NCI-H1105 (cell line): ENCODE results near the gene NTN1.

Experiments
- DNase-seq: peaks from one replicate; lab custom pipeline; 2025; lab: John Stamatoyannopoulos, UW

Gene NTN1

DNA sequence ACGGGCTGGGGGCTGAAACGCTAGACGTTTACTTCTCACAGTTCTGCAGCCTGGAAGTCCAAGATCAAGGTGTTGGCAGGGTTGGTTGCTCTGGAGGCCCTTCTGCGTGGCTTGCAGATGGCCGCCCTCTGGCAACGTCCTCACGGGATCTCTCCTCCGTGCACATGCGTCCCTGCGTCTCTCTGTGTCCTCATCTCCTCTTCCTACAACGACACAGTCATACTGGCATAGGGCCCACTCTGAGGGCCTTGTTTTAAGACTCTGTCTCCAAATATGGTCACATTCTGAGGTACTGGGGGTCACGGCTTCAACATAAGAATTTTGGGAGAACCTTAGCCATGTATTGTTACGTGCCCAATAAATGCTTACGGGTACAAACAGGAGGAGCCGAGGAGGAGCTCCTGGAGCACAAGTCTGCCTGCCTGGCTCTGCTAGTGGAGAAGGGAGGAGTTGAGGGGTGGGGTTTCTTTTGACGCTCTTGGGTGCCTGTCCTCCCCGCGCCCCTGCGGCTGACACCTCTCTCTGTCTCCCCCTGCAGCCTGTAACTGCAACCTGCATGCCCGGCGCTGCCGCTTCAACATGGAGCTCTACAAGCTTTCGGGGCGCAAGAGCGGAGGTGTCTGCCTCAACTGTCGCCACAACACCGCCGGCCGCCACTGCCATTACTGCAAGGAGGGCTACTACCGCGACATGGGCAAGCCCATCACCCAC is 141.1 kb downstream of the NTN1 start:
- DNase-seq: no peak

DNA sequence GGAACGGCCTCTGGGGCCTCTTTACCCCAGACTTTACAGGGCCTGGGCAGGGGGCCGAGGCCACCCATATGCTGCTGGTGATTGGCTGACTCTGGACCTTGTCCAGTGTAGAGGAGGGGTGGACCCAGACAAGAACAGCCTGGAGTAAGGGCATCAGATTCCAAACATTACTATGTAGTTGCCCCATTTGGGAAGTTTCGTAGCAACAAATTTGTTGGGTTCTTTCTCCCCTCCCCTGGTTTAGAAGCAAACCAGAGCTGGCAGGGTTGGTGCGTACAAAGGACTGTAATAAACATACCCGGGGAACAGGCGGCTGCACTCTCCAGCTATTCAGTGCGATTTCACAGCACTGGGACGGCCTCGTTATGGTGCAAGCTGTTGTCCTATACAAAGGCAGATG is 145.5 kb downstream of the NTN1 start:
- DNase-seq: no peak

DNA sequence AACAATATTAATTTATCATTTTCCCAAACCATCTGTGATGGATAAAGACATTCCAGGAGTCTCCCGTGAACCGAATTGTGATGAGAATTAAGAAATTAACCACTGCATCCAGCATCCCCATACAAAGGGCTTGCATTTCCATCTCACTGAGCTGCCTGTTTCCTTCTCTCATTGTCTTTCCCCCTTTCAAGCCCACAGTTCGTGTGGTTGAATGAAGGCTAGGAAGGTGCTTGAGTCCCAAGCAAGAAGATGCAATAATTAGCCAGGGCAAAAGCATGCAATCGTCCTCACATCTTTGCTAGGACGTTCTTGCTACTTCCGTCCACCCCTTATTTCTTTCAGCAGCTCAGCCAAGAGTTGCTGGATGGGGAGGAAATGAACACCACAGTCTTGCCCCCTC is 146.1 kb downstream of the NTN1 start:
- no peak for DNase-seq

DNA sequence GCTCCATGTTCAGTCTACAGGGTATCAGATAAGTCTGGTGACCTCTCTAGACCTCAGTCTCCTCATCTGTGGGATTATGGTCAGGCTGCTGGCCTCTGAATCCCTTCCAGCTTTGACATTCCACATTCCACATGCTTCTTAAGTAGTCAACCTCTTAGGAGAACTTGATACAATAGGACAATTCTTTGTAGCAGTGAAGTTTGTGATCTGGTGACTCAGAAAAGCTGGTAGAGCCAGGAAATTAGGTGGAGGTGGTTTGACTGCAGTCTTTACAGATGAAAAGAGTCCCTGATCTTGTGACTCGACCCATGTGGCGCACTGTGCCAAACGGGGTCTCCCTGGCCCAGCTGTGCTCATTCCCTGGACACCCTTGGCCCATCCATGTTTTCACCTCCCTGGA is 147.8 kb downstream of the NTN1 start:
- no peak for DNase-seq

DNA sequence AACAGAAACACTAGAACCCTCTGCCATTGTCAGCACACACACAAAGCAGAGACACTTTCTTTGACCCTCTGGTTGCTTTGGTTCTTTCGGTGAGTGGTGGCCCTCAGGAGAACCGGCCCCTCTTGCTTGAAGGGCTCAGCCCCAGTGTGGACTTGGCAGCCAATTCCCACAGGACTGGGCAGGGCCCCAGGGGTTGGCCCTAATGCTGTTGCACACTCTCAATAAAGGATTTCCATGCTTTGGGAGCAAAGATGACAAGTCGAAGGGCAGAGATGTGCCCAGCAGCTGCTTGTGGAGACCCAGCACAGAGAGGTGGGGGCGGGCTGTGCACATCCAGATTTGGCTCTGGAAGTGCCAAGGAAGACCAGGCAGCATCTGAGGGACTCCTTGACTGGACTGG is 149.0 kb downstream of the NTN1 start:
- DNase-seq: no peak

DNA sequence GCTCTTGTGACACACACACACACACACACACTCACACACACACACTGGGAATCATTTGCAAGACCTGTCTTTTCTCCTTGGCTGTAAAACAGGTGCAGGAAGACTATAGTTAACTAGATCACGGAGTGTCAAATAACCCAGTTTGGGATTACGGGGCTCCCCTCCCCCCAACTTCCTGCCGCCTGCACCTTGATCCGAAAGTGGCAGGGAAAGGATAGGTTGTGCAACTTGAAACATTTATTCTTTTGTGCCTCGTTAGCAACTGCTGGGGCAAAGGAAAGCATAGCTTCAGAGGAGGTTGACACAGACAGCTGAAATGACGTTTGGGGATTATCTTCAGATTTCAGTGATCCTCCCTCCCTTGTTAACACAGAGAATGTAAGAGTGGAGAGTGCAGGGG is 149.5 kb downstream of the NTN1 start:
- DNase-seq: no peak

DNA sequence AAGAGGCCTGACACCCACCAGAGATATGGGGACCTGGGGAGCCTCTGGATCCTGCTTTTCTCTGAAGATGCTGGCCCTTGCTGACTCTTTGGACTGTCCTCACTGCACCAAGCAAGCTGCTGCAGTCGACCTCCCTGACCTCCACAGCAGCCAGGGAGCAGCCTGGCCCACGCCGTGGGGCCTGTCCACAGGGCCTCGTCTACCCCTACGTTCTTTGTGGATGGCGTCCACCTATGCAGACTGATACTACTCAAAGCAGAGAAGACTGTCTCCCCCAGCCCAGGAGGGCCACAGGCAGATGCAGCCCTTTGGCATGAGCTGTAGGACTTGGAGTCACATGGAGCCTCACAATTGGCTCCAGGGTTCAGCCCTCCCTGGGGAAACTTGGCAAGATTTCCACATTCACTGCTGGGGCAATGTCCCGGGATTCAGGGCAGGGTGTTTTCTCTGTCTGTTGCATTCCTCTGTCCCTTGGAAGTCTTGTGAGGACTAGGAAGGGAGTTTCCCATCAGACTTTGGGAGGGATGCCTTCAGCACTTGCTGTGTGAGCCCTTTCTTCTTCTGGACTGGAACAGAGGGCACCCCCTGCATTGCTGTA is 152.2 kb downstream of the NTN1 start:
- no peak for DNase-seq

DNA sequence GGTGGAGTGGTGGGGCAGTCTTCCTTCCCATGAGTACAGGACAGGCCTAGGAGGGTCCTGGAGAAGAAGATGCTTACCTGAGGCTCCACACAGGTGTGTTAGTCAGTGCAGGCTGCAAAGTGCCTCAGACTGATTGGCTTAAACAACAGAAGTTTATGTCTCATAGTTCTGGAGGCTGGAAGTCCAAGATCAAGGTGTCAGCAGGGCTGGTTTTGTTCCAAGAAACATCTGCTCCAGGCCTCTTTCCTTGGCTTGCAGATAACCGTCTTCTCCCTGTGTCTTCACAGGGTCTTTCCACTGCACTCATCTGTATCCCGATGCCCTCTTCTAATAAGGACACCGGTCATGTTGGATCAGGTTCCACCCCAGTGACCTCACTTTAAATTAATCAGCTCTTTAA is 153.0 kb downstream of the NTN1 start:
- no peak for DNase-seq

DNA sequence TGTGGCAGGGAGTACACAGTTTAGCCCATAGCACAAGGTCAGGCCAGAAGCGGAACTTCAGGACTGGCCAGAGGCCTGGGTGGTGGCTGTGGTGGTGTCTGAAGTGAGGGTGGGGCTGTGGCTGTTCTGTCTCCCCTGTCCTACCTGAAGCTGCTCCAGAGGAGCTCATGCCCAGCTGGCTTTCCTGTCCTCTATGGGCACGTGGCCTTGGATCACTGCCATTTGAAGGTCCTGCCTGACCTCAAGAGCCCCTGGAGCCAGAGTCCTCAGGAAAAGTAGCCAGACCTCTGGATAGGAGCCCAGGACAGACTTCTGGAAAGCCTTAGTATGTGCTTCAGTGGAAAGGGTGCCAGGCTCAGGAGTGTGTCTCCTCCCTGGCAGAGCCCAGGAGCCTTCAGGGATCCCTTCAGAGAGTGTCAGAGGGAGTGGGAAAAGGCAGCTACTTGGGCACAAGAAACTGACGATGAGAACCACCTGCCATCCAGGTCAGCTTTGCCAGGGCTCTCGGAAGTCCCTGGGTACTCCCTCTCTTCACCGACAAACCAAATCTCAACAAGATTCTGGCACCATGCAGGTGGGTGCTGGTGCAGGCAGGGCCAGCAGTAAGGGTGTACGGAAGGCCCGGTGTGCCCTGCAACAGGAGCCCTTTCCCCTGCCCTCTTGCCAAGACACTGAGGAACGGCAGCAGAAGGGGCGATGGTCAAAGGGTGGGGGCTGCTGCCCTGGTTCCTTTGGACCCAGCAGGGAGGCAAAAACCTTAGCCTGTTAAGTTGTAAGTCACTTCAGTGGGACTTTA is 153.7 kb downstream of the NTN1 start:
- DNase-seq: no peak

DNA sequence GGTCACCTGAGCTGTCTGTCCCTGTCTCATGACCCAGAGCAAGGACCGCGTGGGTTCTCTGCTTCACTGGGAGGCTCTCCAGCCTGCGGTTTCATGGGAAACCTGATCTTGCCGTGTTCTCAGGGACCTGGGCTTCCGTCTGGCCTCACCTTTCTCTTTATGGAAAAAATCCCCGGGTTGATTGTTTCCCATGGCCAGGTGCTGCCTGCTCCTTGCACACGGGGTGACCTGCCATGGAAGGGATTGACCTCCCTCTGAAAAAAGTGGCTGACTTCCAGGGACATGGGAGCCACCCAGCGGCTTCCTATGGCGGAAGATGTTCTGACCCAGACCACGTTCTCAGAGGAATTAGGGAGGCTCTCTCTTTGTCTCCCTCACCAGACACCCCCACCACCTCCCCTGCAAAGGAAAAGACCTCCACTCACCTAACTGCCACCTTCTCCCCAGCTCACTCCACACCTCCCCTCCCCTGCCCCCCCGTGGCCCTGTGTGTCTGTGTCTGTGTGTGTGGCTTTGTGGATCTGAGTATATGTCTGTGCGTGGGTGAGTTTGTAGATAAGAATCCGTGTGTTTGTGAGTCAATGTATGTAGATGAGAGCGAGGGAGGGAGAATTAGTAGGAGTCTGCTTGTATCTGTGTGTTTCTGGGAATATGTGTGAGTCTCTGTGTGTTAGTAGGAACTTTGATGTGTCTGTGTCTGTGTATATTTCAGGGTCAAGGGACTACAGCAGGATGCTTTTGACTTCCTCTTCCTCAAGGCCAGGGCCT is 154.6 kb downstream of the NTN1 start:
- no peak for DNase-seq

DNA sequence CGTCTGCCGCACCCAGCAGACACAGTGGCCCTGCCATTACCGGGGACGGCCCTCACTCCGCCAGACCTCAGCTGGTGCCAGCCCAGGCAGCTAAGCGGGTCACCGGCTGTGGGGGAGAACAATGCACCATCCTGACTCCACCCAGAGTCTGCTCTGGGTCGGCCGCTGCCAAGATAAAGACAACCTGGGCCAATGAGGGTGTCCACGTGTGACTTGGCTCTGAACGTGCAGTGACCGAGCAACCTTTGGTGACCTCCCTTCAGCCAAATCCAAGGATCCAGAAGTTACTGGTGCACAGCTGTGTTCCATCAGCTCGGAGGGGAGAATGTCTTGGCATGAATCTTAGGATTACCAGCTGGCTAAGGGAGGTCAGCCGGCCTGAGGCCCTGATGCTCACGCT is 155.9 kb downstream of the NTN1 start:
- DNase-seq: no peak

DNA sequence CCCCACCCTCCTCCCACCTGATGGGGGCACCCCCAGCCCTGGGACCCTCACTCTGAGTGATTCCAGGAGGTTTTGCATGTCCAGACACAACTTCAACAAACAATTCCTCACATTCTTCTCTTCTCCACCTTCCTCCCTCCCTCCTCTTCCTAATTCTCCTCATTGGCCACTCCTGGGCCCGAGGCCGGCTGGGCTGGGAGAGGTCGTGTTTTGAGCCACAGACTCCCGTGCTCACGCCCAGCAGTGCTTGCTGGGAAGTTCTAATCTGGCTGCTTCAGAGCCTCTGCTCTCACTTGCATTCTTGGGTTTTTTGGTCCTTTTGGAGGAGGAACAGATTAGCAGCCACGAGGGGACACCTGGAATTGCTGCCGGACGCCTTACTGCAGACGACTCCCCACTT is 157.0 kb downstream of the NTN1 start:
- no peak for DNase-seq

DNA sequence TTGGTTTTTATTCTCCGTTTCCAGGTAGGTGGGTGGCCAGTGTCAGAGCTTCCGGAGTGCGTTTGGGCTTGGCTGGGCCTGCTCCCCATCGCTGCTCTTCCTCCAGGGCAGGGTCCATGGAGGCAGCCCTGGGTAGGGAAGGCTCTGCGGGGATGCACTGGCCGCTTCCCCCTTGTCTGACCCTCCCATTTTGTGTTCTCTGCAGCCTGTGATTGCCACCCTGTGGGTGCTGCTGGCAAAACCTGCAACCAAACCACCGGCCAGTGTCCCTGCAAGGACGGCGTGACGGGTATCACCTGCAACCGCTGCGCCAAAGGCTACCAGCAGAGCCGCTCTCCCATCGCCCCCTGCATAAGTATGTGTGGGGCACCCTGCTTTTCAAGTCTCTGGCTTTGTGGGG is 158.3 kb downstream of the NTN1 start:
- DNase-seq: no peak

DNA sequence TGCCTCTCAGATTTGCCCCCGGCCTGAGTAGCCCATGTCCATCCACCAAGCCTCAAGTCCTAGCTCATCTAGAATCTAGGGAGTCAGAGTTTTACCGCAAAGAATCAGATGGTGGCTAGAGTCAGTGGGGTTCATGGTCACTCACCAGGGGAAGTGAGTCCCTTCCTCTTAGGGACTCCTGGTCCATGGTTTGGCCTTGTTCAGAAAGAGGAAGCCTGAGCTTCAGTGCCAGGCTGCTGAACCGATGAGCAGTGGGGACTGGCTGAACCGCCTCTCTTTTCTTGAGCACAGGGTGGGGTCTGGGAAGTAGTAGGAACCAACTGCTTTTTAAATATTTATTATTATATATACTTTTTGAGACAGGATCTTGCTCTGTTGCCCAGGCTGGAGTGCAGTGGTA is 160.3 kb downstream of the NTN1 start:
- no peak for DNase-seq

DNA sequence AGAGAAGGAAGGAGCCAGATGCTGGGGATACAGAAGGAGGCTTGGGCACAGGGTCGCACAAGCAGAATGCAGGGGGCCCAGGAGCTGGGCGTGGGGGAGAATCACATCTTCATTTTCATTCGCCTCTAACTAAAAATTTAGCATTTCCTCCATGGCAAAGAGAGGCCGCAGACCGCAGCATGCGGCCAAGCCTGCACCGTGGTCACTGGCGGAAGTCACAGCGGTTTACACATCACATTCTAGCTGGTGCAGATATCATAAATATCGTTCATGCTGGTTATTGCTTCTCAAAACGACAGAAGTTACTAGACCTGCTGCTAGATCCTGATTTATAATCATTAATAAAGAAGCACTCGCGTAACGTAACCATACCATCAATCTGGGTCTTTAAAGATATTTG is 162.0 kb downstream of the NTN1 start:
- no peak for DNase-seq

DNA sequence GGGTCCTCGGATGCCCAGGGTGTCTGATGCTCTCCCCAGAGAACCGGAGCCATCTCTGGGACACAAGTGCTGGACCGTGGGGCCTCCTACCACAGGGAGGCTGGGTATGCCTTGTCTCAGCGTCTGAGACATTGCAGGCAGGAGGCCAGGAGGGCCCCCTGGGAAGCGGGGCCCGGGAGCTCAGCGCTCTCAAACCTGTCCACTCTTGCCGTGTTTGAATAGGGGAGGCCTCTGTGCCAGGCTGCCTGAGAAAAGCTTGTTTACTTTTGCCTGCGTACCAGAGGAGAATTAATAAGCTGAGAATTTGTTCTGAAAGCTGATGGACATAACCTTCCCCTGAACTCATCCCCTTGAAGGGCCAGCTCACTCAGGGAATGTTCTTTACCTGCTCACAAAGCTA is 163.8 kb downstream of the NTN1 start:
- peak; percentile 9 for DNase-seq

DNA sequence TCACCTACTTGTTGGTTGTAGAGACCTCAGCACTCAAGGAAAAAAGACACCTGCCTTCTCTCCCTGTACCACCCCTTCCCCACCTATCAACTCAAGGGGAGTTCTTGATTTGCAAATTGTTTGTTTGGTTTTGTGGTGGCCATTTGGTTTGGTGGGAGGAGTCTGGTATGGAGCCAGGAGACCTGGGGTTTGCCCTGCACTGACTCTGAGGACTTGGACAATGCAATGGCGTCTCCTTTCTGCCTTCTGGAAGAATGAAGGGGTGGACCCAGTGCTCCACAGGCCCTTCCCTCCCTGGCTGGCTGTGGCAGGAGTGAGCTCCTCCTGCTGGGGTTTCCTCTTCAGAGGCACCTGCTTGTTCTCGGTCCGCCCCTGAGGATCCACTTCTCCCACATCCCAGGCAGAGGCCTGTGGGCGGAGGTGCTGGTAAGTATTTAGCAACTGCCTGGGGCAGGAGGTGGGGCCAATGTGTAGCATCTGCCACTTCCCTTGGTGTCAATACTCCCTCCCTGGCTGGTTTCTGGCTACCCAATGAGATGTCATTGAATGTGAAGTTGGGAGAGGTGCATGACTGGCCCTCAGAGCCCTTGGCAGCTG is 164.5 kb downstream of the NTN1 start:
- no peak for DNase-seq

DNA sequence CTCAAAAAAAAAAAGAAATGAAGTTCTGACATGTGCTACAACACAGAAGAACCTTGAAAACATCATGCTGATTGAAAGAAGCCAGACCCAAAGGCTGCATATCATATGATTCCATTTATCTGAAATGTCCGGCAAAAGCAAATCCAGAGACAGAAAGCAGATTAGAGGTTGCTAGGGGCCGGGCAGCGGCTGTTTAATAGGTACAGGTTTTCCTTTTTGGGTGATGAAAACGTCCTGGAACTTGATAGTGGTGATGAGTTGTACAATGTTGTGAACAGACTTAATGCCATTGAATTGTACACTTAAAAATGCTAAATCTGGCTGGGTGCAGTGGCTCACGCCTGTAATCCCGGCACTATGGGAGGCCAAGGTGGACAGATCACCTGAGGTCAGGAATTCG is 166.5 kb downstream of the NTN1 start:
- DNase-seq: no peak

DNA sequence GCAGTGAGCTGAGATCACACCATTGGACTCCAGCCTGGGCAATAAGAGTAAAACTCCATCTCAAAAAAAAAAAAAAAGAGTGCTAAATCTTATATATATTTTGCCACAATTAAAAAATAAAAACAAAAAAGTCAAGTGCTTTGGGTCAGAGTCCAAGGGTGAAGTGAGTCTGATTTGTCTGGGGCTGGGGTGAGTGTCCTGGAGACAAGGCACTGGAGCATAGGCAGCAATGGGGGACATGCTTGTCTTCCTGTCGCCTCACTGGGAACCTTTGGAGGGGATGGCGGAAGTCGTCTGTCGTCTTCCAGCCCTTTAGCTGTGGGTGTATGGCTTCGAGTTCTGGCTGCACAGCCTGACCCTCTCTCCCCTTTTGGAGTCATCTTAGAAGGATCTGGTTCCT is 167.1 kb downstream of the NTN1 start:
- DNase-seq: no peak

DNA sequence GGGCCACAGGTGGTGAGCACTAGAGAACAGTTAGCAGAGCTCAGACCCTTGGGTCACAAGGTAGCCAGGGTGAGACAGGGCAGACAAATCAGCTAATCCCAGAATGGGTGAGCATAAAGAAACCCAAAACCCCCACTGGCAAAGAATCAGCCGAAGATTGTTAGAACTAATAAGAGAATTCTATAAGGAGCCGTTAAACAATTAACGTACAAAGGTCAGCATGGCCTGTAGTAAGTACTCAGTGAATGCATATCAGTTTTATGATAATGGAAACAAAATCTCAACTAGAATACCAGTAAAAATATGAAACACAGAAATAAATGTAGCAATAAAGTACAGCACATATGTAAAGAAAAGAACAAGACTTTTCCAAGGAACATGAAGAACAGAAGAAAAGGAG is 168.6 kb downstream of the NTN1 start:
- no peak for DNase-seq

DNA sequence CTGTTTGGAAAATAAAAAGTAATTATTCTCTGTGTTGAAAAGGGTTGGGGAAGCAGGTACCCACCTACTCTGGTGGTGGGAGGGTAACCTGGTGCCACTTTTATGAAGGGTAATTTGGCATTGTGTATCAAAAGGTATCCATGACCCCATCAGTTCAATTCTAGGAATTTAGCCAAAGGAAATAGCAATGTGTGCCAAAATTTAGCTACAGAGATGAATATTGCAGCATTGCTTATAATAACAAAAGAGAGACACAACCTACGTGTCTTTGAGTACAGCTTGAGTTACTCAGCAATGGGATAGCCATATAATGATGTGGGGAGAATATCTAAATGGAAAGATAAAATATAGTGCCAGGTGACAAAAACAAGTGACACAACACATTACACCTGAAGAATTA is 170.7 kb downstream of the NTN1 start:
- DNase-seq: peak; percentile 38

DNA sequence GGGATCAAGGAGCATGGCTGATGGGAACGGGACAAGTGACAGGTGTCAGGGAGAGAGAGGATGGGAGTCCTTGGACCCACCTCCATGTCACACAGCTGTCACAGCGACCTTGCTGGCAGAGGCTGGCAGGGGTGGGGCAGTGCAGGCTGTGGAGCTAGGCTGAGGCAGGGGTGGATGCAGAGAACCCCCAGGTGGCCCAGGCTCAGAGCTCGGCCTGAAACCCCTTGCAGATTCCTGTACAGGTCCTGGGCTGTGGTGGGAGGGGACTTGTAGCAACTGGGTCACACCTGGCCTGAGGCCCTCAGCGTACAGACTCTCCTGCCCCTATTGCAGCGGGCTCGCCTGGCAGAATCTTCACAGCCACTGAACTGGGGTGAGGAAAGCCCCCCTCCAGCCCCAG is 174.1 kb downstream of the NTN1 start:
- DNase-seq: no peak
